Activated T-cell treated with anti-CD3 and anti-CD28 coated beads, Interleukin-2, amount 50 U/mL, for 72 hours (primary cell): ENCODE data around the gene ABHD17C. TPM values are rescaled to one million over a fixed set of nuclear protein-coding genes. Genes with fewer than 3 reads are reported as not detected.

Source experiments
- ATAC-seq, 2 donors: fragments of 150-1000 bp; cut with Tn5 transposase; replicated peaks in 1 of 2; 2 replicates each; pipeline ENCODE4 v1.10.0; 2021; ENCODE audit warnings: moderate library complexity in 2 of 2, mild to moderate bottlenecking in 1 of 2
- DNase-seq, 2 donors: peaks; one replicate each; pipeline ENCODE4 v3.0.0; 2021 to 2022; ENCODE audit warnings: mixed read lengths in 1 of 2
- H3K27ac Mint-ChIP-seq: one replicate; pipeline ENCODE4 v1.8.0; 2022; ENCODE audit warnings: mild to moderate bottlenecking, moderate library complexity, mixed read lengths
- H3K27me3 Mint-ChIP-seq: one replicate; pipeline ENCODE4 v1.8.0; 2022; ENCODE audit warnings: low read depth, mixed read lengths
- H3K36me3 Mint-ChIP-seq, 2 donors: one replicate each; pipeline ENCODE4 v1.8.0; 2022; ENCODE audit warnings: mixed read lengths in 2 of 2, mild to moderate bottlenecking in 1 of 2; ENCODE audit not compliant: insufficient read depth in 2 of 2
- H3K4me1 Mint-ChIP-seq: one replicate; pipeline ENCODE4 v1.8.0; 2022; ENCODE audit warnings: low read depth, mixed read lengths
- H3K4me3 Mint-ChIP-seq, 2 donors: one replicate each; pipeline ENCODE4 v1.8.0; 2022; ENCODE audit warnings: mild to moderate bottlenecking in 2 of 2, mixed read lengths in 2 of 2, moderate library complexity in 2 of 2
- H3K9me3 Mint-ChIP-seq, 2 donors: one replicate each; pipeline ENCODE4 v1.8.0; 2022; ENCODE audit warnings: mixed read lengths in 2 of 2
- total RNA-seq, 2 donors: library from RNA; stranded (reverse); gene quantifications; one replicate each; pipeline ENCODE4 v1.2.3, GENCODE V29; 2022

Gene ABHD17C
- total RNA-seq, 2 donors from 2014 or later: 7.0 to 9.1 TPM

GRCh38 chr15:80673561-80674244, 21.4 kb upstream of the ABHD17C start:
- Mint-ChIP-seq H3K4me1 (no peaks in the 10 kb centered on the region), H3K9me3 (no peaks in the 10 kb centered on the region), H3K4me3 (no peak overlapping the region), H3K27me3 (peaks cover 39% of the 10 kb centered on the region), H3K36me3 (no peaks in the 10 kb centered on the region), H3K27ac (no peak overlapping the region)
- DNase-seq (no peak), ATAC-seq (peak in 1 of 2 donors; percentile 17)

- DNase-seq: no peak
- no peaks in the 10 kb centered on the region for H3K4me1 Mint-ChIP-seq
Observed at GRCh38 chr15:80674245-80674614, 20.9 kb upstream of the ABHD17C start.

GRCh38 chr15:80677041-80677440, 18.1 kb upstream of the ABHD17C start:
- DNase-seq: no peak
- ATAC-seq: no peak
- peaks cover 44% of the 10 kb centered on the region for H3K27me3 Mint-ChIP-seq
- H3K4me1 Mint-ChIP-seq: no peaks in the 10 kb centered on the region
- no peak overlapping the region for H3K27ac Mint-ChIP-seq
- H3K9me3 Mint-ChIP-seq: peaks cover 0 to 2% of the 10 kb centered on the region in 2 donors
- no peaks in the 10 kb centered on the region for H3K36me3 Mint-ChIP-seq
- H3K4me3 Mint-ChIP-seq: no peak overlapping the region

More at GRCh38 chr15:80674245-80674614, 20.9 kb upstream of the ABHD17C start:
- no peak for ATAC-seq
- no peaks in the 10 kb centered on the region for H3K36me3 Mint-ChIP-seq
- peaks cover 39% of the 10 kb centered on the region for H3K27me3 Mint-ChIP-seq
- H3K4me3 Mint-ChIP-seq: no peak overlapping the region
- H3K9me3 Mint-ChIP-seq: no peaks in the 10 kb centered on the region
- H3K27ac Mint-ChIP-seq: no peak overlapping the region

- ATAC-seq: peak in 1 of 2 donors; percentile 38
- no peaks in the 10 kb centered on the region for H3K4me1 Mint-ChIP-seq
- peaks cover 57% of the 10 kb centered on the region for H3K27me3 Mint-ChIP-seq
- H3K9me3 Mint-ChIP-seq: peaks cover 3 to 4% of the 10 kb centered on the region in 2 donors
- H3K36me3 Mint-ChIP-seq: peaks cover 2 to 3% of the 10 kb centered on the region in 2 donors
- H3K27ac Mint-ChIP-seq: no peak overlapping the region
- DNase-seq: no peak
- H3K4me3 Mint-ChIP-seq: no peak overlapping the region
Observed at GRCh38 chr15:80679167-80679803, 15.8 kb upstream of the ABHD17C start.

GRCh38 chr15:80679804-80680175, 15.3 kb upstream of the ABHD17C start:
- Mint-ChIP-seq H3K4me1 (no peaks in the 10 kb centered on the region), H3K36me3 (peaks cover 2 to 4% of the 10 kb centered on the region in 2 donors), H3K4me3 (no peak overlapping the region), H3K27ac (no peak overlapping the region), H3K27me3 (peaks cover 52% of the 10 kb centered on the region), H3K9me3 (peaks cover 3 to 5% of the 10 kb centered on the region in 2 donors)
- ATAC-seq (no peak), DNase-seq (no peak)

- H3K36me3 Mint-ChIP-seq: peaks cover 2 to 4% of the 10 kb centered on the region in 2 donors
- peaks cover 3 to 6% of the 10 kb centered on the region in 2 donors for H3K9me3 Mint-ChIP-seq
- peaks cover 38% of the 10 kb centered on the region for H3K27me3 Mint-ChIP-seq
- no peak overlapping the region for H3K27ac Mint-ChIP-seq
- H3K4me1 Mint-ChIP-seq: no peaks in the 10 kb centered on the region
- ATAC-seq (no peak), DNase-seq (no peak)
- H3K4me3 Mint-ChIP-seq: no peak overlapping the region
Observed at GRCh38 chr15:80682201-80682600, 12.9 kb upstream of the ABHD17C start.

- no peak for ATAC-seq
- Mint-ChIP-seq H3K27ac (no peak overlapping the region), H3K9me3 (peaks cover 3 to 6% of the 10 kb centered on the region in 2 donors), H3K27me3 (peaks cover 36% of the 10 kb centered on the region), H3K36me3 (peaks cover 2 to 4% of the 10 kb centered on the region in 2 donors), H3K4me3 (no peak overlapping the region), H3K4me1 (no peaks in the 10 kb centered on the region)
- no peak for DNase-seq
Observed at GRCh38 chr15:80684697-80685096, 10.4 kb upstream of the ABHD17C start.

GRCh38 chr15:80685628-80686027, 9.5 kb upstream of the ABHD17C start:
- Mint-ChIP-seq H3K4me3 (no peak overlapping the region), H3K36me3 (peaks cover 2 to 4% of the 10 kb centered on the region in 2 donors), H3K9me3 (peaks cover 3 to 5% of the 10 kb centered on the region in 2 donors), H3K27me3 (peaks cover 33% of the 10 kb centered on the region), H3K4me1 (no peaks in the 10 kb centered on the region), H3K27ac (no peak overlapping the region)
- ATAC-seq (peak; percentile 20 to 78), DNase-seq (no peak)

GRCh38 chr15:80689294-80689693, 5.8 kb upstream of the ABHD17C start:
- no peak overlapping the region for H3K4me3 Mint-ChIP-seq
- no peaks in the 10 kb centered on the region for H3K4me1 Mint-ChIP-seq
- H3K27ac Mint-ChIP-seq: no peak overlapping the region
- peaks cover 0 to 3% of the 10 kb centered on the region in 2 donors for H3K9me3 Mint-ChIP-seq
- DNase-seq (no peak), ATAC-seq (no peak)
- peaks cover 0 to under 1% of the 10 kb centered on the region in 2 donors for H3K36me3 Mint-ChIP-seq
- H3K27me3 Mint-ChIP-seq: peaks cover 7% of the 10 kb centered on the region

- DNase-seq: no peak
- Mint-ChIP-seq H3K4me3 (no peak overlapping the region), H3K36me3 (peaks cover 0 to 2% of the 10 kb centered on the region in 2 donors), H3K4me1 (no peaks in the 10 kb centered on the region), H3K9me3 (peaks cover 0 to 2% of the 10 kb centered on the region in 2 donors), H3K27me3 (peaks cover 7% of the 10 kb centered on the region), H3K27ac (no peak overlapping the region)
- no peak for ATAC-seq
Observed at GRCh38 chr15:80689716-80690115, 5.4 kb upstream of the ABHD17C start.

- no peak overlapping the region for H3K4me3 Mint-ChIP-seq
- H3K27me3 Mint-ChIP-seq: no peaks in the 10 kb centered on the region
- DNase-seq (no peak), ATAC-seq (no peak)
- H3K36me3 Mint-ChIP-seq: peaks cover 0 to 4% of the 10 kb centered on the region in 2 donors
- H3K4me1 Mint-ChIP-seq: peaks cover 5% of the 10 kb centered on the region
- no peaks in the 10 kb centered on the region for H3K9me3 Mint-ChIP-seq
- no peak overlapping the region for H3K27ac Mint-ChIP-seq
Observed at GRCh38 chr15:80691575-80691974, 3.5 kb upstream of the ABHD17C start.

GRCh38 chr15:80693682-80694610, 1.2 kb upstream of the ABHD17C start:
- peaks cover 0 to 4% of the 10 kb centered on the region in 2 donors for H3K36me3 Mint-ChIP-seq
- H3K27ac Mint-ChIP-seq: peak overlapping the region; percentile 90
- peaks cover 5% of the 10 kb centered on the region for H3K27me3 Mint-ChIP-seq
- no peaks in the 10 kb centered on the region for H3K9me3 Mint-ChIP-seq
- H3K4me3 Mint-ChIP-seq: peak overlapping the region; percentile 78 to 95
- no peak for DNase-seq
- peak; percentile 32 to 34 for ATAC-seq
- peaks cover 13% of the 10 kb centered on the region for H3K4me1 Mint-ChIP-seq

GRCh38 chr15:80694611-80695098, 455 bp upstream of the ABHD17C start:
- Mint-ChIP-seq H3K27me3 (peaks cover 5% of the 10 kb centered on the region), H3K36me3 (peaks cover 0 to 4% of the 10 kb centered on the region in 2 donors), H3K4me3 (peak overlapping the region; percentile 78 to 95), H3K9me3 (no peaks in the 10 kb centered on the region), H3K4me1 (peaks cover 16% of the 10 kb centered on the region), H3K27ac (peak overlapping the region; percentile 90)
- ATAC-seq (peak; percentile 49 to 51), DNase-seq (peak in 1 of 2 donors; percentile 45)
